Glomerular endothelial cell (primary cell): Measurements from ENCODE around the gene DNMT3B. TPM values are rescaled to one million over a fixed set of nuclear protein-coding genes. Genes with fewer than 3 reads are reported as not detected.
"Not testable (repeated sequence)": the region's sequence is repeated elsewhere in the genome, so short reads cannot be mapped to it uniquely, and the experiment has no call there.

ENCODE experiments used
- DNase-seq: peaks from one replicate; pipeline ENCODE4 v3.0.0-alpha.2; 2011; ENCODE audit warnings: low read depth, low spot score; ENCODE audit errors: extremely low read depth
- total RNA-seq: library from RNA; depleted of rRNA; stranded (reverse); fragments of >200 nt; gene quantifications from 2 replicates; pipeline ENCODE4 v1.2.3, GENCODE V29; 2015

The DNMT3B gene
- total RNA-seq, 1 donor from 2014 or later, result 5.8 TPM

- peak; percentile 12 for DNase-seq
Observed at GRCh38 chr20:32789896-32790750, 27.9 kb downstream of the DNMT3B start.

DNA sequence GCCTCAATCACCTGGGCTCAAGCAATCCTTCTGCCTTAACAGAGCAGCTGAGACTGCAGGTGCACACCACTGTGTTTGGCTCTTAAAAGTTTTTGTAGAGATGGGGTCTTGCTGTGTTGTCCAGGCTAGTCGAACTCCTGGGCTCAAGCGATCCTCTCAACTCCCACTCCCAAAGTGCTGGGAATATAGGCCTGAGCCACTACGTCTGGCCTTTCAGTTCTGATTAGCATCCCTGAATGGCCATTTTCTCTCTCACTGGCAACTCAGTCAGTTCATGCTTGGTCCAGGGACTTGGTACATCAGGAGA lies 28.5 kb downstream of the DNMT3B start:
- no peak for DNase-seq

DNA sequence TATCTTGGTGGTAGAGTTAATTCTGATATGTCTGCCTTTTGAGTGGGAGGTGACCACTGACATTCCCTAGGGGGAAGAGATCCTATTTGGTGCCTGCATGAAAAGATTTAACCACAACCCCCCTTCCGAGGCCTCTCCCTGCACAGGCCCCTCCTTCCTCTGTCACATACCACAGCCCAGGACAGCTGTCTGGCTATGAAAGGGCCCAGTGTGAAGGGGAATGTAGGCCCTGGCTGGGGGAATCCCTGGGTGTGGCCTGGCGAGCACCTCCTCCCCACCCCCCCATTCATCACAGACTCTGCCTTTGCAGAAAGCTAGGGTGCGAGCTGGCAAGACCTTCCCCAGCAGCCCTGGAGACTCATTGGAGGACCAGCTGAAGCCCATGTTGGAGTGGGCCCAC lies 30.1 kb downstream of the DNMT3B start:
- DNase-seq, result no peak

DNA sequence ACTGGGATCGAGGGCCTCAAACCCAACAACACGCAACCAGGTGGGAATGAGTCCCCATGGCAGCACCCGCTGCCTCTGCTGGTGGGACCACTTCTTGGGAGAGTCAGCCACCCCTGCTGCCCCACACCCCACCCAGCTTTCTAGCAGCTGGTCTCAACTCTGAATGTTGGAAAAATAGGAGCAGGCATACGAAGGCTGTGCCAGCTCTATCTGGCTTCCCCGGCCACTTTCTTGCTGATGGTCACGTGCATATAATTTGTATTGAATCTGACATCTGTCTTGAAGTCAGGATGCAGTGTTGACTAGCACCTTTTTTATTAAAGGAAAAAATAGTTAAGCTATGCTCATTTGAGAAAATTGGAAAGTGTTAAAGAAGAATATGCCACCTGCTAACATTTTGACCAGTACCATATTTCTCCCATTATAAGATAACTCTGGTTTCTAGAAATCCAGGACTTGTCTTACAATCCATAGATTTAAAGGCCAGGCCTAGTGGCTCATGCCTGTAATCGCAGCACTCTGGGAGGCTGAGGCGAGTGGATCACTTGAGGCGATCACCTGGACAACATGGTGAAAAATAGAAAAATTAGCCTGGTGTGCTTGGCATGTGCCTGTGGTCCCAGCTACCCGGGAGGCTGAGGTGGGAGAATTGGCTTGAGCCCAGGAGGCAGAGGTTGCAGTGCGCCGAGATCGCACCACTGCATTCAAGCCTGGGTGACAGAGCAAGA lies 30.7 kb downstream of the DNMT3B start:
- no peak for DNase-seq

- no peak for DNase-seq
Observed at GRCh38 chr20:32796383-32796948, 34.3 kb downstream of the DNMT3B start.

GRCh38 chr20:32796981-32797451 lies 34.8 kb downstream of the DNMT3B start:
- DNase-seq, result no peak

DNA sequence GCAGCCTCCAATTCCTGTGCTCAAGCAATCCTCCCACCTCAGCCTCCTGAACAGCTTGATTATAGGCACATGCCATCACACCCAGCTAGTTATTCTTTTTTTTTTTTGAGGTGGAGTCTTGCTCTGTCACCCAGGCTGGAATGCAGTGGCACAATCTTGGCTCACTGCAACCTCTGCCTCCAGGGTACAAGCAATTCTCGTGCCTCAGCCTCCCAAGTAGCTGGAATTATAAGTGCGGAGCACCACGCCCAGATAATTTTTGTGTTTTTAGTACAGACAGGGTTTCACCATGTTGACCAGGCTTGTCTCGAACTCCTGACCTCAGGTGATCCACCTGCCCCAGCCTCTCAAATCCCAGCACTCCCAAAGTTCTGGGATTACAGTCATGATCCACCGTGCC lies 35.4 kb downstream of the DNMT3B start:
- DNase-seq, result not testable (repeated sequence)

- no peak for DNase-seq
Observed at GRCh38 chr20:32798046-32798981, 36.1 kb downstream of the DNMT3B start.

DNA sequence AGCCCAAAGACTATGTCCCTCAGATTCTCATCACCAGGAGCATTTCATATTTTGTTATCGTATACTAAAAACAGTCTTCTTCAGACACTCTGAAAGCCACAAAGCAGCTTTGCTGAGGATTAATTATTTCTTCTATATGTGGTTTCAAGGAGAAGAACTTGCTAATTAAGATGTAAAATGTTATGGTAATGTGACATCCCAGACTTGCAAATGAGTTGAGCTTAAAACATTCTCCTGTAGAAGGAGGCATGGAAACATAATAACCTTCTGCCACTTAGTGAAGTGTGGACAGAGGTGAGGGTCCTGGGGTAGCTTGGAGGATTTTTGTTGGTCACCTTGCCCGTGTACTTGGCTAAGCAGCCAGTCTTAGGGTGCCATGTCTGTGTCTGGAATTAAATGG lies 40.9 kb downstream of the DNMT3B start:
- DNase-seq, result no peak

DNA sequence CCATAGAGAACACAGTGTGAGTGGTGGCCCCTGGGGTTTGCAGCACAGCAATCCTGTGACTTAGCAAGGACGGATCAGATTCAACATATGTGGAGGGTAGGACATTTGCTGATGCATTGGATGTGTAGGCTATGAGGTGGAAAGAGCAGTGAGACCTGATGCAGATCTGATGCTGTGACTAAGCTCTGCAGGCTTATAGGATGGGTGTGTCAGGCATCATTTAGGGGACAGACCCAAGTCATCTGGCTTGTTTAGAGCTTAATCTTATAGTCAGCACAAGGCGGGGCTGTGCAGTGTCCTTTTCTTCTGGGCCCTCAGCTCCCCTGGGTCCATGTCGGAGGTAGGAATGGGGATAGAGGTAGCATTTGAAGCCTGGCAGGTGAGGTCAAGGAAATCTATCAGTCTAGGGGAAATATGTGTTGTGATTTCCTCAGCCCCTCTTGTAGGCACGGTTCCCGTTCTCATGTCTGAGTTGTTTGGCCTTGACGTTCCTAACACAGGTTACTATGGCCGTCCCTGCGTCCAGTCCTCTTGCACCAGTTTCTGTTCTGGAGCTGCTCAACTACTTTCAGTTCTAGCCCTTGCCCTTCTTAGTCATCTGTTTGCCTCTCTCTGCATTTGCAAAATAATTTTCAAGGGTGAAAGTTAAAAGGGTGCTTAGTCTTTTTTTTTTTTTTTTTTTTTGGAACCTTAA lies 42.0 kb downstream of the DNMT3B start:
- DNase-seq, result no peak

GRCh38 chr20:32804817-32805216 lies 42.6 kb downstream of the DNMT3B start:
- DNase-seq, result no peak

- no peak for DNase-seq
Observed at GRCh38 chr20:32805721-32806120, 43.5 kb downstream of the DNMT3B start.

- DNase-seq, result no peak
Observed at GRCh38 chr20:32806356-32806755, 44.2 kb downstream of the DNMT3B start.

DNA sequence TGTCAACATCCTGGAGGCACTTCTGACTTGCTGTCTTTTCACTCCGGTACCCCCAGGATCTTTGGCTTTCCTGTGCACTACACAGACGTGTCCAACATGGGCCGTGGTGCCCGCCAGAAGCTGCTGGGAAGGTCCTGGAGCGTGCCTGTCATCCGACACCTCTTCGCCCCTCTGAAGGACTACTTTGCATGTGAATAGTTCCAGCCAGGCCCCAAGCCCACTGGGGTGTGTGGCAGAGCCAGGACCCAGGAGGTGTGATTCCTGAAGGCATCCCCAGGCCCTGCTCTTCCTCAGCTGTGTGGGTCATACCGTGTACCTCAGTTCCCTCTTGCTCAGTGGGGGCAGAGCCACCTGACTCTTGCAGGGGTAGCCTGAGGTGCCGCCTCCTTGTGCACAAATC lies 45.5 kb downstream of the DNMT3B start:
- no peak for DNase-seq

DNA sequence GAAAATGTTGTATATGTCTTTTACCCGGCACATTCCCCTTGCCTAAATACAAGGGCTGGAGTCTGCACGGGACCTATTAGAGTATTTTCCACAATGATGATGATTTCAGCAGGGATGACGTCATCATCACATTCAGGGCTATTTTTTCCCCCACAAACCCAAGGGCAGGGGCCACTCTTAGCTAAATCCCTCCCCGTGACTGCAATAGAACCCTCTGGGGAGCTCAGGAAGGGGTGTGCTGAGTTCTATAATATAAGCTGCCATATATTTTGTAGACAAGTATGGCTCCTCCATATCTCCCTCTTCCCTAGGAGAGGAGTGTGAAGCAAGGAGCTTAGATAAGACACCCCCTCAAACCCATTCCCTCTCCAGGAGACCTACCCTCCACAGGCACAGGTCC lies 46.3 kb downstream of the DNMT3B start:
- no peak for DNase-seq

- no peak for DNase-seq
Observed at GRCh38 chr20:32809907-32810306, 47.7 kb downstream of the DNMT3B start.

DNA sequence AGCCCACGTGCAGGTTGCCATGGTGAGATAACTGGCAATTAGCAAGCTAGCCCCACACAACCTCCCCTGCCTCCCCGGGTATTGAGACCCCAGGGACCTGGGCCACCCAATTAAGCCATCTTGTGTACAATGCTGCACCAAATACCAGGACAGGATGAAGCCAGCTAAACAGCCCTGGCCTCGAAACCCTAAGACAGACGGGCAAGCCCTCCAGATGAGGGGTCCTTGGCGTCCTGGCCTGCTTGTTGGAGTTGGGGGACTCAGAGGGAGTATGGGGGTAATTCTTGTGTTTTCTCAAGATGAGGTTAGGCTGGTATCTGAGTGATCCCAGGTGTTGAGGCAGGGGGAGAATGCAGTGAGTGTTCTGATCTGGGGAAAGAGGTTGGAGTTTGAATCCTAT lies 48.8 kb downstream of the DNMT3B start:
- DNase-seq, result no peak

GRCh38 chr20:32811886-32812285 lies 49.7 kb downstream of the DNMT3B start:
- no peak for DNase-seq

- DNase-seq, result no peak
Observed at GRCh38 chr20:32819992-32820697, 58.0 kb downstream of the DNMT3B start.
